ENCODE data around the gene DEFB121. TPM values are rescaled to one million over a fixed set of nuclear protein-coding genes. Genes with fewer than 3 reads are reported as not detected.

DEFB121 gene
- total and polyA plus RNA-seq, 10 of the 15 experiments (the other 5 are each of a cell fraction or from before 2014, with no cell fraction given) = not detected

DNA sequence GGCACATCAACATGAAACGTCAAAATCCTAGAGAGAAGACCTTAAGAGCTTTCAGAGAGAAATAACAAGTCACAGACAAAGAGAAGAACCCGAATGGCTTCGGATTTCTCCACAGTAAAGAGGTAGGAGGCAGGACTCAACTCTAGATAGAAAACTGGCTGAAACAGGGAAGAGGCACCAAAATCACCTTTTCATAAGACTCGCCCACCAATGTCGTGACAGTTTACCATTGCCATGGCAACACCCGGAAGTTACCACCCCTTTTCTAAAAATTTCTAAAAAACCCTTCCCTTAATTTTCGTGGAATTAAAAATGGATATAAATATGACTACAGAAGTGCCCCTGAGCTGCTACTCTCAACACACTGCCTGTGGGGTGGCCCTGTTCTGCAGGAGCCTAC lies 12.3 kb upstream of the DEFB121 start (continued):
- TF ChIP-seq, protein P1, sequence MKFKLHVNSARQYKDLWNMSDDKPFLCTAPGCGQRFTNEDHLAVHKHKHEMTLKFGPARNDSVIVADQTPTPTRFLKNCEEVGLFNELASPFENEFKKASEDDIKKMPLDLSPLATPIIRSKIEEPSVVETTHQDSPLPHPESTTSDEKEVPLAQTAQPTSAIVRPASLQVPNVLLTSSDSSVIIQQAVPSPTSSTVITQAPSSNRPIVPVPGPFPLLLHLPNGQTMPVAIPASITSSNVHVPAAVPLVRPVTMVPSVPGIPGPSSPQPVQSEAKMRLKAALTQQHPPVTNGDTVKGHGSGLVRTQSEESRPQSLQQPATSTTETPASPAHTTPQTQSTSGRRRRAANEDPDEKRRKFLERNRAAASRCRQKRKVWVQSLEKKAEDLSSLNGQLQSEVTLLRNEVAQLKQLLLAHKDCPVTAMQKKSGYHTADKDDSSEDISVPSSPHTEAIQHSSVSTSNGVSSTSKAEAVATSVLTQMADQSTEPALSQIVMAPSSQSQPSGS (IDR thresholded peaks at IDR 0.05; ENCODE audit: low read length) = no peak
- TF ChIP-seq CEBPB (IDR thresholded peaks at IDR 0.05; ENCODE audit: borderline replicate concordance in 1 of 2, low read depth in 2 of 2, low read length in 2 of 2) = no peak
- TF ChIP-seq DPF2 (IDR thresholded peaks at IDR 0.05) = no peak
- TF ChIP-seq, protein P2, sequence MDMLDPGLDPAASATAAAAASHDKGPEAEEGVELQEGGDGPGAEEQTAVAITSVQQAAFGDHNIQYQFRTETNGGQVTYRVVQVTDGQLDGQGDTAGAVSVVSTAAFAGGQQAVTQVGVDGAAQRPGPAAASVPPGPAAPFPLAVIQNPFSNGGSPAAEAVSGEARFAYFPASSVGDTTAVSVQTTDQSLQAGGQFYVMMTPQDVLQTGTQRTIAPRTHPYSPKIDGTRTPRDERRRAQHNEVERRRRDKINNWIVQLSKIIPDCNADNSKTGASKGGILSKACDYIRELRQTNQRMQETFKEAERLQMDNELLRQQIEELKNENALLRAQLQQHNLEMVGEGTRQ (IDR thresholded peaks at IDR 0.05; ENCODE audit: borderline replicate concordance, low read depth, low read length) = no peak
- no peak for TF ChIP-seq GABPA (IDR thresholded peaks at IDR 0.05; ENCODE audit: low read depth)
- TF ChIP-seq, protein P3, sequence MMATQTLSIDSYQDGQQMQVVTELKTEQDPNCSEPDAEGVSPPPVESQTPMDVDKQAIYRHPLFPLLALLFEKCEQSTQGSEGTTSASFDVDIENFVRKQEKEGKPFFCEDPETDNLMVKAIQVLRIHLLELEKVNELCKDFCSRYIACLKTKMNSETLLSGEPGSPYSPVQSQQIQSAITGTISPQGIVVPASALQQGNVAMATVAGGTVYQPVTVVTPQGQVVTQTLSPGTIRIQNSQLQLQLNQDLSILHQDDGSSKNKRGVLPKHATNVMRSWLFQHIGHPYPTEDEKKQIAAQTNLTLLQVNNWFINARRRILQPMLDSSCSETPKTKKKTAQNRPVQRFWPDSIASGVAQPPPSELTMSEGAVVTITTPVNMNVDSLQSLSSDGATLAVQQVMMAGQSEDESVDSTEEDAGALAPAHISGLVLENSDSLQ (IDR thresholded peaks at IDR 0.05) = no peak
- TF ChIP-seq SIX5 (IDR thresholded peaks at IDR 0.05; ENCODE audit: low read depth, low read length, severe bottlenecking) = no peak
- TF ChIP-seq SUZ12 (IDR thresholded peaks at IDR 0.05; ENCODE audit: unreplicated experiment) = no peak
- TF ChIP-seq MXI1 (IDR thresholded peaks at IDR 0.05; ENCODE audit: low read depth, low read length) = no peak
- no peak for TF ChIP-seq STAT3 (IDR thresholded peaks at IDR 0.05; ENCODE audit: low read depth, low read length)

DNA sequence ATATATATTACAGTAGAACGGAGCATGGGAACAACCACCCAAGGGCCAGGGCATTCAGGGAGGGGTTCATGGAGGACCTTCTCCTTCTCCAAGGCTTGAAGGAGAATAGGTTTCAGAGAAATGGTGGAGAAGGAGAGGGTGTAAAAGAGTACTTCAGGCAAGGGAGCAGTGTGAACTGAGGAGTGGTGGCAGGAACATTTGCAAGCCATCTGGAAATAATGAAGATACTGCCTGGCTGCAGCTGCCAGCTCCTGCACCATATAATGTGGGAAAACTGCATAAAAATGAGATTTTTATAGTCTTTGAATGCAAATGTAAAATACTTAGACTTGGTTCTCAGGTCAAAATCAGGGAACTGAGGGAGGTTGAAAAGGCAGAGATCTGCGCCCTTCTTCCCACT lies 9.6 kb upstream of the DEFB121 start:
- intact Hi-C loops (cut with micrococcal nuclease; ENCODE audit: unreplicated experiment) (no loop called here), in situ Hi-C loops (cut with MboI) (no loop called here)
- ChIA-PET CTCF (interaction anchor here (0.9 kb wide), 1 partner anchor 88 kb away, joined by 3 read pairs; no protein-coding TSS in a partner anchor), RAD21 (ENCODE audit: unreplicated experiment) (no interaction called here), SMC1A (ENCODE audit: uncharacterized antibody, unreplicated experiment) (no interaction called here), POLR2A (no interaction called here)
- 52% methylated on average over 2 of the region's 2 CpGs for whole genome bisulfite sequencing (ENCODE audit: insufficient coverage, insufficient replicate concordance, low lambda C conversion rate, missing lambda C conversion rate)
- FAIRE-seq (no peak), ATAC-seq (no peak), DNase-seq (ENCODE audit: low read depth, low spot score) (no peak)
- no peaks in the 10 kb centered on the region for H3K79me2 ChIP-seq (ENCODE audit: control insufficient read depth, insufficient read depth, low read length)
- no peak overlapping the region for H3K4me2 ChIP-seq (ENCODE audit: control insufficient read depth, insufficient read depth)
- H2AFZ ChIP-seq (ENCODE audit: control insufficient read depth, low read depth, low read length) = no peak overlapping the region
- no peak overlapping the region for H3K4me3 ChIP-seq
- H3K36me3 ChIP-seq (ENCODE audit: control insufficient read depth in 2 of 2, insufficient read depth in 2 of 2, low read length in 1 of 2) = no peaks in the 10 kb centered on the region
- H3K9ac ChIP-seq (ENCODE audit: control insufficient read depth, insufficient read depth, low read length) = no peak overlapping the region
- no peaks in the 10 kb centered on the region for H3K9me3 ChIP-seq (replicated peaks; ENCODE audit: control insufficient read depth, insufficient read depth, low read length)
- H3K27me3 ChIP-seq (replicated peaks in 1 of 2; ENCODE audit: control insufficient read depth in 2 of 2, insufficient read depth in 2 of 2, low read length in 1 of 2) = no peaks in the 10 kb centered on the region
- no peaks in the 10 kb centered on the region for H4K20me1 ChIP-seq (ENCODE audit: control insufficient read depth, insufficient read depth)
- BruUV-seq (replicated peaks) = no TSS peak
- no peak overlapping the region for H3K27ac ChIP-seq (ENCODE audit: control insufficient read depth, insufficient read depth)
- H3K4me1 ChIP-seq (ENCODE audit: control insufficient read depth, insufficient read depth, low read length) = no peaks in the 10 kb centered on the region
- TF ChIP-seq CHD1 (IDR thresholded peaks at IDR 0.05; ENCODE audit: low read depth, low read length) = no peak
- TF ChIP-seq CREB1 (IDR thresholded peaks at IDR 0.05; ENCODE audit: low read depth) = no peak
- TF ChIP-seq LARP7 (IDR thresholded peaks at IDR 0.05) = no peak
- TF ChIP-seq, protein P4, sequence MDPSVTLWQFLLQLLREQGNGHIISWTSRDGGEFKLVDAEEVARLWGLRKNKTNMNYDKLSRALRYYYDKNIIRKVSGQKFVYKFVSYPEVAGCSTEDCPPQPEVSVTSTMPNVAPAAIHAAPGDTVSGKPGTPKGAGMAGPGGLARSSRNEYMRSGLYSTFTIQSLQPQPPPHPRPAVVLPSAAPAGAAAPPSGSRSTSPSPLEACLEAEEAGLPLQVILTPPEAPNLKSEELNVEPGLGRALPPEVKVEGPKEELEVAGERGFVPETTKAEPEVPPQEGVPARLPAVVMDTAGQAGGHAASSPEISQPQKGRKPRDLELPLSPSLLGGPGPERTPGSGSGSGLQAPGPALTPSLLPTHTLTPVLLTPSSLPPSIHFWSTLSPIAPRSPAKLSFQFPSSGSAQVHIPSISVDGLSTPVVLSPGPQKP (IDR thresholded peaks at IDR 0.05; ENCODE audit: low read depth, low read length) = no peak
- TF ChIP-seq, protein P5, sequence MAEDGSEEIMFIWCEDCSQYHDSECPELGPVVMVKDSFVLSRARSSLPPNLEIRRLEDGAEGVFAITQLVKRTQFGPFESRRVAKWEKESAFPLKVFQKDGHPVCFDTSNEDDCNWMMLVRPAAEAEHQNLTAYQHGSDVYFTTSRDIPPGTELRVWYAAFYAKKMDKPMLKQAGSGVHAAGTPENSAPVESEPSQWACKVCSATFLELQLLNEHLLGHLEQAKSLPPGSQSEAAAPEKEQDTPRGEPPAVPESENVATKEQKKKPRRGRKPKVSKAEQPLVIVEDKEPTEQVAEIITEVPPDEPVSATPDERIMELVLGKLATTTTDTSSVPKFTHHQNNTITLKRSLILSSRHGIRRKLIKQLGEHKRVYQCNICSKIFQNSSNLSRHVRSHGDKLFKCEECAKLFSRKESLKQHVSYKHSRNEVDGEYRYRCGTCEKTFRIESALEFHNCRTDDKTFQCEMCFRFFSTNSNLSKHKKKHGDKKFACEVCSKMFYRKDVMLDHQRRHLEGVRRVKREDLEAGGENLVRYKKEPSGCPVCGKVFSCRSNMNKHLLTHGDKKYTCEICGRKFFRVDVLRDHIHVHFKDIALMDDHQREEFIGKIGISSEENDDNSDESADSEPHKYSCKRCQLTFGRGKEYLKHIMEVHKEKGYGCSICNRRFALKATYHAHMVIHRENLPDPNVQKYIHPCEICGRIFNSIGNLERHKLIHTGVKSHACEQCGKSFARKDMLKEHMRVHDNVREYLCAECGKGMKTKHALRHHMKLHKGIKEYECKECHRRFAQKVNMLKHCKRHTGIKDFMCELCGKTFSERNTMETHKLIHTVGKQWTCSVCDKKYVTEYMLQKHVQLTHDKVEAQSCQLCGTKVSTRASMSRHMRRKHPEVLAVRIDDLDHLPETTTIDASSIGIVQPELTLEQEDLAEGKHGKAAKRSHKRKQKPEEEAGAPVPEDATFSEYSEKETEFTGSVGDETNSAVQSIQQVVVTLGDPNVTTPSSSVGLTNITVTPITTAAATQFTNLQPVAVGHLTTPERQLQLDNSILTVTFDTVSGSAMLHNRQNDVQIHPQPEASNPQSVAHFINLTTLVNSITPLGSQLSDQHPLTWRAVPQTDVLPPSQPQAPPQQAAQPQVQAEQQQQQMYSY (CRISPR knock-in tag; IDR thresholded peaks at IDR 0.05) = no peak
- TF ChIP-seq EZH2 (IDR thresholded peaks at IDR 0.05; ENCODE audit: borderline replicate concordance, control insufficient read depth, low read depth, low read length) = no peak

Measured in GM12878 (cell line).